HG02571 (cell line): ENCODE measurements around the gene USP33.
"Not testable (repeated sequence)": the region's sequence is repeated elsewhere in the genome, so short reads cannot be mapped to it uniquely, and the experiment has no call there.

Source experiments
- ATAC-seq: cut with Tn5 transposase; IDR thresholded peaks from one replicate; pipeline ENCODE4 v1.9.1; 2021; ENCODE audit warnings: mild to moderate bottlenecking, moderate library complexity; ENCODE audit not compliant: unreplicated experiment

Gene USP33

DNA sequence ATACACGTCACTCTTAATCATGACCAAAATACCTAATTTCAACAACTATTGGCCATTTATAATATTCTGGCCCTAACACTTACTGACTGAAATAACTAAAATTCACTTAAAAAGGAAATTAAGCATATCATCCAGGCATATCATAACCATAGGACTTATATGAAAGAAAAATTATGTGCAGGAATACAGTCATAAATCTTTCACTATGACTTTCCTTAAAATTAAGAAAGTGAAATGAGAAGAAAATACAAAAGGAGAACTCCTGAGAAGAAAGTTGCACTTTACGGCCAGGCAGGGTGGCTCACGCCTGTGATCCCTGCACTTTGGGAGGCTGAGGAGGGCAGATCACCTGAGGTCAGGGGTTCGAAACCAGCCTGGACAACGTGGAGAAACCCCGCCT is 86.6 kb downstream of the USP33 start:
- no peak for ATAC-seq

- ATAC-seq, result no peak
Measured at GRCh38 chr1:77672374-77672773, 87.3 kb downstream of the USP33 start.

- ATAC-seq, result no peak
Measured at GRCh38 chr1:77671836-77672235, 87.8 kb downstream of the USP33 start.

- no peak for ATAC-seq
Measured at GRCh38 chr1:77670330-77670729, 89.3 kb downstream of the USP33 start.

GRCh38 chr1:77668924-77669449 is 90.7 kb downstream of the USP33 start:
- ATAC-seq, result no peak

- no peak for ATAC-seq
Measured at GRCh38 chr1:77664939-77665516, 94.6 kb downstream of the USP33 start.

- no peak for ATAC-seq
Measured at GRCh38 chr1:77661696-77662095, 98.0 kb downstream of the USP33 start.

GRCh38 chr1:77659879-77660593 is 99.6 kb downstream of the USP33 start:
- peak; percentile 57 for ATAC-seq

GRCh38 chr1:77658271-77658670 is 101.4 kb downstream of the USP33 start:
- no peak for ATAC-seq

- no peak for ATAC-seq
Measured at GRCh38 chr1:77655431-77655974, 104.1 kb downstream of the USP33 start.

- no peak for ATAC-seq
Measured at GRCh38 chr1:77652970-77653516, 106.6 kb downstream of the USP33 start.

DNA sequence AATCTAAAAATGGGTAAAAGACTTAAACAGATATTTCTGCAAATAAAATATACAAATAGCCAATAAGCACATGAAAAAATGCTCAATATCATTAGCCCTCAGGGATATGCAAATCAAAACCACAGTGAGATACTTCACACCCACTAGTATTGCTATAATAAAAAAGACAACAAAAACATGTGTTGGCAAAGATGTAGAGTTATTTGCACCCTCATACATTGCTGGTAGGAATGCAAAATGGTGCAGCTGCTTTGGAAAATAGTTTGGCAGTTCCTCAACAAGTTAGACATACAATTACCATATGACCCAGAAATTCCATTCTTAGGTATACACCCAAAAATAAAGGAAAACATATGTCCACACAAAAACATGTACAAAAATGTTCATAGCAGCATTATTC is 107.4 kb downstream of the USP33 start:
- ATAC-seq, result no peak

GRCh38 chr1:77649127-77649526 is 110.5 kb downstream of the USP33 start:
- no peak for ATAC-seq

DNA sequence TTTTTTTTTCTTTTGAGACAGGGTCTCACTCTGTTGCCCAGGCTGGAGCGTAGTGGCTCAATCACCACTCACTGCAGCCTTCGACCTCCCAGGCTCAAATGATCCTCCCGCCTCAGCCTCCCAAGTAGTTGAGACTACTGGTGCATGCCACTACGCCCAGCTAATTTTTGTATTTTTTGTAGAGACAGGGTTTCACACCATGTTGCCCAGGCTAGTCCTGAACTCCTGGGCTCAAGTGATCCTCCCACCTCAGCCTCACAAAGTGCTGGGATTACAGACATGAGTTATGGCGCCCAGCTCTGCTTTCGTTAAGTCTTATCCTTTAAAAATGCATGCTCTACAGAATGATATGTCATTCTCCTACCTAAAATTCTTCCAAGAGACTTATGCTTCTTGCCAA is 113.4 kb downstream of the USP33 start:
- ATAC-seq, result not testable (repeated sequence)
